Keratinocyte (primary cell): Measurements from ENCODE around the gene VTCN1. TPM values are rescaled to one million over a fixed set of nuclear protein-coding genes. Genes with fewer than 3 reads are reported as not detected.
A peak's percentile ranks its signal among the peaks of the same experiment; 100 is the strongest.

Experiments
- DNase-seq: peaks from one replicate; pipeline ENCODE4 v3.0.0-alpha.2; 2011; ENCODE audit warnings: low read depth, missing footprints, low spot score
- FAIRE-seq: peaks from 2 replicates; lab custom pipeline; 2011; peaks lifted over from hg19 to GRCh38; lab: Jason Lieb, UNC
- H2AFZ ChIP-seq: 2 replicates; pipeline ENCODE4 v1.6.0; 2012; ENCODE audit warnings: low read length, control low read depth, inconsistent platforms; ENCODE audit not compliant: control insufficient read depth
- H3K27ac ChIP-seq: 2 replicates; pipeline ENCODE4 v1.5.1; 2011; ENCODE audit warnings: low read length; ENCODE audit not compliant: control insufficient read depth, insufficient read depth
- H3K27me3 ChIP-seq: 3 replicates; pipeline ENCODE4 v1.6.0; 2011; ENCODE audit warnings: low read length; ENCODE audit not compliant: control insufficient read depth, insufficient read depth; ENCODE audit errors: extremely low read depth
- H3K36me3 ChIP-seq, 2 experiments: 2 replicates in 1 of 2; 3 replicates in 1 of 2; pipeline ENCODE4 v1.5.1; 2011; ENCODE audit warnings: low read length in 2 of 2, mild to moderate bottlenecking in 1 of 2; ENCODE audit not compliant: control insufficient read depth in 2 of 2, insufficient read depth in 2 of 2; ENCODE audit errors: extremely low read depth in 1 of 2
- H3K4me1 ChIP-seq: 3 replicates; pipeline ENCODE4 v1.5.1; 2011; ENCODE audit warnings: low read length; ENCODE audit not compliant: control insufficient read depth, insufficient read depth; ENCODE audit errors: extremely low read depth
- H3K4me2 ChIP-seq: 3 replicates; pipeline ENCODE4 v1.6.0; 2011; ENCODE audit warnings: low read depth, low read length; ENCODE audit not compliant: control insufficient read depth, insufficient read depth; ENCODE audit errors: extremely low read depth
- H3K4me3 ChIP-seq, 3 experiments: fragments of 200-600 bp in 1 of 3; sonication (generic) in 1 of 3; 2 replicates in 2 of 3; 3 replicates in 1 of 3; pipeline ENCODE4 v1.5.1; 2011 to 2016; ENCODE audit warnings: low read length in 3 of 3, mild to moderate bottlenecking in 3 of 3, control low read depth in 2 of 3, inconsistent platforms in 1 of 3, low read depth in 1 of 3, mixed read lengths in 1 of 3, mixed run types in 1 of 3, moderate library complexity in 1 of 3; ENCODE audit not compliant: control insufficient read depth in 2 of 3, insufficient read depth in 2 of 3; ENCODE audit errors: extremely low read depth in 1 of 3
- H3K79me2 ChIP-seq: 2 replicates; pipeline ENCODE4 v1.6.0; 2012; ENCODE audit warnings: low read length; ENCODE audit not compliant: control insufficient read depth, insufficient read depth
- H3K9ac ChIP-seq: 3 replicates; pipeline ENCODE4 v1.6.0; 2011; ENCODE audit warnings: low read length; ENCODE audit not compliant: control insufficient read depth, insufficient read depth; ENCODE audit errors: extremely low read depth
- H3K9me1 ChIP-seq: 3 replicates; pipeline ENCODE4 v1.6.0; 2011; ENCODE audit warnings: low read length; ENCODE audit not compliant: control insufficient read depth, insufficient read depth; ENCODE audit errors: extremely low read depth
- H3K9me3 ChIP-seq: 2 replicates; pipeline ENCODE4 v1.5.1; 2012; ENCODE audit warnings: low read depth, low read length; ENCODE audit not compliant: control insufficient read depth
- H4K20me1 ChIP-seq: 3 replicates; pipeline ENCODE4 v1.6.0; 2011; ENCODE audit warnings: low read length; ENCODE audit not compliant: control insufficient read depth, insufficient read depth; ENCODE audit errors: extremely low read depth
- CTCF ChIP-seq, 3 experiments: IDR thresholded peaks in 1 of 3; conservative IDR thresholded peaks in 1 of 3; optimal IDR thresholded peaks in 1 of 3; 2 replicates in 2 of 3; 3 replicates in 1 of 3; pipeline versions ENCODE3 to v1.5.1; 2011; ENCODE audit warnings: low read length in 3 of 3, mild to moderate bottlenecking in 3 of 3, moderate library complexity in 2 of 3, control low read depth in 1 of 3, inconsistent platforms in 1 of 3; ENCODE audit not compliant: insufficient read depth in 2 of 3; ENCODE audit errors: extremely low read depth in 1 of 3
- EZH2 ChIP-seq: IDR thresholded peaks from one replicate; pipeline ENCODE4 v1.6.1; 2012; ENCODE audit warnings: inconsistent platforms, mild to moderate bottlenecking, low read length, moderate library complexity
- dilution Hi-C: fragments of 300-500 bp; cut with MboI; formaldehyde crosslinking; loops from one replicate; pipeline ENCODE4 v1.7.0; 2020; ENCODE audit warnings: low sequenced_read_pairs; ENCODE audit not compliant: extremely low pct_ligation_motif_present
- polyA plus RNA-seq, 5 experiments: library from polyadenylated mRNA; depleted of rRNA in 3 of 5; stranded (reverse) in 3 of 5; stranded (forward) in 1 of 5; unstranded in 1 of 5; fragments of >200 nt; gene quantifications; 1 replicate in 1 of 5; 2 replicates in 3 of 5; 3 replicates in 1 of 5; pipeline versions ENCODE4 v1.2.1 to v1.2.3, GENCODE V29; 2011 to 2012; ENCODE audit warnings: missing spikeins in 2 of 5, low read depth in 1 of 5, low replicate concordance in 1 of 5

VTCN1 gene
- polyA plus RNA-seq, 1 donor (not counting 4 experiments of a cell fraction or from before 2014, with no cell fraction given), result not detected

GRCh38 chr1:117210386-117210785 lies 341 bp downstream of the VTCN1 start:
- no peaks in the 10 kb centered on the region for H3K79me2 ChIP-seq
- peak overlapping the region; percentile 41 for H3K4me2 ChIP-seq
- no peak overlapping the region for H2AFZ ChIP-seq
- FAIRE-seq (no peak), DNase-seq (no peak)
- no peaks in the 10 kb centered on the region for H3K9me3 ChIP-seq
- no peaks in the 10 kb centered on the region for H3K36me3 ChIP-seq
- no peak overlapping the region for H3K9ac ChIP-seq
- peaks cover 15% of the 10 kb centered on the region for H3K27me3 ChIP-seq
- TF ChIP-seq CTCF (optimal IDR thresholded peaks at IDR 0.05 in 1 of 3, IDR thresholded peaks at IDR 0.05 in 1 of 3, conservative IDR thresholded peaks at IDR 0.05 in 1 of 3; ENCODE audit: extremely low read depth in 1 of 3, insufficient read depth in 2 of 3, low read length in 3 of 3), result no peak
- no peak for TF ChIP-seq EZH2
- dilution Hi-C loops, result no loop called here
- H4K20me1 ChIP-seq, result no peaks in the 10 kb centered on the region
- peaks cover 11% of the 10 kb centered on the region for H3K4me1 ChIP-seq
- H3K27ac ChIP-seq, result no peak overlapping the region
- no peaks in the 10 kb centered on the region for H3K9me1 ChIP-seq
- no peak overlapping the region for H3K4me3 ChIP-seq

DNA sequence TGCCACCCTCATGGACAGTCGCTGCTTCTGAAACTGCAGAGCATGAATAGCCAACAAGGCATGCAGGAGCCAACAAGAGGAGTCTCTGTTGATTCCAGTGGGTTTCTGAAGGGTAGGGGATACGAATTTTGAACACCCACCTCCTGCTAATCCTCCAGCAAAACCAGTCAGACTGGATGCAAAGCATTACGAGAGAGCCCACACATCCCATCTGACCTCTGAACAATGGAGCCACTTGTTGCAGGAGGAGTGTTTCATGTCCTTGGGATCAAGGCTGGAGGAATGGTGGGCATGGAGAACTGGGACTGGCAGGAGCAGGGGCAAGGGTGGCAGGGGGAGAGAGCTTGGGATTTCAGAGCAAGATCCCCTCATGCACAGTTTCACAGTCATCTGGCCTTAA lies 1.6 kb downstream of the VTCN1 start:
- Histone ChIP-seq H3K27me3 (peaks cover 15% of the 10 kb centered on the region), H3K9me1 (no peaks in the 10 kb centered on the region), H2AFZ (no peak overlapping the region), H4K20me1 (no peaks in the 10 kb centered on the region), H3K9me3 (no peaks in the 10 kb centered on the region), H3K79me2 (no peaks in the 10 kb centered on the region), H3K36me3 (no peaks in the 10 kb centered on the region), H3K27ac (no peak overlapping the region), H3K4me3 (no peak overlapping the region), H3K4me2 (no peak overlapping the region), H3K4me1 (peaks cover 11% of the 10 kb centered on the region), H3K9ac (no peak overlapping the region)
- FAIRE-seq (no peak), DNase-seq (no peak)
- dilution Hi-C loops, result no loop called here
- TF ChIP-seq CTCF (optimal IDR thresholded peaks at IDR 0.05 in 1 of 3, IDR thresholded peaks at IDR 0.05 in 1 of 3, conservative IDR thresholded peaks at IDR 0.05 in 1 of 3; ENCODE audit: extremely low read depth in 1 of 3, insufficient read depth in 2 of 3, low read length in 3 of 3), result no peak
- TF ChIP-seq EZH2, result no peak
